Keratinocyte (primary cell): ENCODE results near the gene GPALPP1. TPM values are rescaled to one million over a fixed set of nuclear protein-coding genes. Genes with fewer than 3 reads are reported as not detected.

Experiments
- DNase-seq: peaks from one replicate; pipeline ENCODE4 v3.0.0-alpha.2; 2011; ENCODE audit warnings: low read depth, missing footprints, low spot score
- FAIRE-seq: peaks from 2 replicates; lab custom pipeline; 2011; peaks lifted over from hg19 to GRCh38; lab: Jason Lieb, UNC
- H2AFZ ChIP-seq: 2 replicates; pipeline ENCODE4 v1.6.0; 2012; ENCODE audit warnings: low read length, control low read depth, inconsistent platforms; ENCODE audit not compliant: control insufficient read depth
- H3K27ac ChIP-seq: 2 replicates; pipeline ENCODE4 v1.5.1; 2011; ENCODE audit warnings: low read length; ENCODE audit not compliant: control insufficient read depth, insufficient read depth
- H3K27me3 ChIP-seq: 3 replicates; pipeline ENCODE4 v1.6.0; 2011; ENCODE audit warnings: low read length; ENCODE audit not compliant: control insufficient read depth, insufficient read depth; ENCODE audit errors: extremely low read depth
- H3K36me3 ChIP-seq, 2 experiments: 2 replicates in 1 of 2; 3 replicates in 1 of 2; pipeline ENCODE4 v1.5.1; 2011; ENCODE audit warnings: low read length in 2 of 2, mild to moderate bottlenecking in 1 of 2; ENCODE audit not compliant: control insufficient read depth in 2 of 2, insufficient read depth in 2 of 2; ENCODE audit errors: extremely low read depth in 1 of 2
- H3K4me1 ChIP-seq: 3 replicates; pipeline ENCODE4 v1.5.1; 2011; ENCODE audit warnings: low read length; ENCODE audit not compliant: control insufficient read depth, insufficient read depth; ENCODE audit errors: extremely low read depth
- H3K4me2 ChIP-seq: 3 replicates; pipeline ENCODE4 v1.6.0; 2011; ENCODE audit warnings: low read depth, low read length; ENCODE audit not compliant: control insufficient read depth, insufficient read depth; ENCODE audit errors: extremely low read depth
- H3K4me3 ChIP-seq, 3 experiments: fragments of 200-600 bp in 1 of 3; sonication (generic) in 1 of 3; 2 replicates in 2 of 3; 3 replicates in 1 of 3; pipeline ENCODE4 v1.5.1; 2011 to 2016; ENCODE audit warnings: low read length in 3 of 3, mild to moderate bottlenecking in 3 of 3, control low read depth in 2 of 3, inconsistent platforms in 1 of 3, low read depth in 1 of 3, mixed read lengths in 1 of 3, mixed run types in 1 of 3, moderate library complexity in 1 of 3; ENCODE audit not compliant: control insufficient read depth in 2 of 3, insufficient read depth in 2 of 3; ENCODE audit errors: extremely low read depth in 1 of 3
- H3K79me2 ChIP-seq: 2 replicates; pipeline ENCODE4 v1.6.0; 2012; ENCODE audit warnings: low read length; ENCODE audit not compliant: control insufficient read depth, insufficient read depth
- H3K9ac ChIP-seq: 3 replicates; pipeline ENCODE4 v1.6.0; 2011; ENCODE audit warnings: low read length; ENCODE audit not compliant: control insufficient read depth, insufficient read depth; ENCODE audit errors: extremely low read depth
- H3K9me1 ChIP-seq: 3 replicates; pipeline ENCODE4 v1.6.0; 2011; ENCODE audit warnings: low read length; ENCODE audit not compliant: control insufficient read depth, insufficient read depth; ENCODE audit errors: extremely low read depth
- H3K9me3 ChIP-seq: 2 replicates; pipeline ENCODE4 v1.5.1; 2012; ENCODE audit warnings: low read depth, low read length; ENCODE audit not compliant: control insufficient read depth
- H4K20me1 ChIP-seq: 3 replicates; pipeline ENCODE4 v1.6.0; 2011; ENCODE audit warnings: low read length; ENCODE audit not compliant: control insufficient read depth, insufficient read depth; ENCODE audit errors: extremely low read depth
- EZH2 ChIP-seq: IDR thresholded peaks from one replicate; pipeline ENCODE4 v1.6.1; 2012; ENCODE audit warnings: inconsistent platforms, mild to moderate bottlenecking, low read length, moderate library complexity
- dilution Hi-C: fragments of 300-500 bp; cut with MboI; formaldehyde crosslinking; loops from one replicate; pipeline ENCODE4 v1.7.0; 2020; ENCODE audit warnings: low sequenced_read_pairs; ENCODE audit not compliant: extremely low pct_ligation_motif_present
- polyA plus RNA-seq, 5 experiments: library from polyadenylated mRNA; depleted of rRNA in 3 of 5; stranded (reverse) in 3 of 5; stranded (forward) in 1 of 5; unstranded in 1 of 5; fragments of >200 nt; gene quantifications; 1 replicate in 1 of 5; 2 replicates in 3 of 5; 3 replicates in 1 of 5; pipeline versions ENCODE4 v1.2.1 to v1.2.3, GENCODE V29; 2011 to 2012; ENCODE audit warnings: missing spikeins in 2 of 5, low read depth in 1 of 5, low replicate concordance in 1 of 5
- TF ChIP-seq, protein P1 (sequence below), 3 experiments: IDR thresholded peaks in 1 of 3; conservative IDR thresholded peaks in 1 of 3; optimal IDR thresholded peaks in 1 of 3; 2 replicates in 2 of 3; 3 replicates in 1 of 3; pipeline versions ENCODE3 to v1.5.1; 2011; ENCODE audit warnings: low read length in 3 of 3, mild to moderate bottlenecking in 3 of 3, moderate library complexity in 2 of 3, control low read depth in 1 of 3, inconsistent platforms in 1 of 3; ENCODE audit not compliant: insufficient read depth in 2 of 3; ENCODE audit errors: extremely low read depth in 1 of 3

Gene GPALPP1
- polyA plus RNA-seq, 1 donor (not counting 4 experiments of a cell fraction or from before 2014, with no cell fraction given): 17.7 TPM

DNA sequence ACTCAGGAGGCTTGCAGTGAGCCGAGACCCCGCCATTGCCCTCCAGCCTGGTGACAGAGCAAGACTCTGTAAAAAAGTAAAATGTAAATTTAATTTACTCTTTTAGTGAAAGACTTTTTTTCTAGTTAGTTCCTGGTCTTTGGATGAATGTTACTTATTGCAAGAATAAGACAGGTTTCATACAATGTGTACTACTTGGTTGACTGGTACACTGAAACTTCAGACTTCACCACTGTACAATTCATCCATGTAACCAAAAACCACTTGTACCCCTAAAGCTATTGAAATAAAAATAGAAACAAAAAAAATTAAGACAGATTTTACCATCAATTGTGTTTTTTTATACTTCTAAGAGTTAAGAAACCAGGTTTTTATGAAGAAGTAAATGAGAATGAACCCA is 35.5 kb downstream of the GPALPP1 start:
- H3K9me1 ChIP-seq: no peaks in the 10 kb centered on the region
- no peak overlapping the region for H3K27ac ChIP-seq
- no peaks in the 10 kb centered on the region for H3K9me3 ChIP-seq
- dilution Hi-C loops: no loop called here
- H3K27me3 ChIP-seq: no peaks in the 10 kb centered on the region
- no peak overlapping the region for H3K4me2 ChIP-seq
- DNase-seq: no peak
- no peaks in the 10 kb centered on the region for H3K4me1 ChIP-seq
- no peak for FAIRE-seq
- H3K36me3 ChIP-seq: peaks cover 4 to 6% of the 10 kb centered on the region in 2 experiments
- no peaks in the 10 kb centered on the region for H3K79me2 ChIP-seq
- H3K4me3 ChIP-seq: no peak overlapping the region
- no peak overlapping the region for H3K9ac ChIP-seq
- TF ChIP-seq EZH2: no peak
- TF ChIP-seq, protein P1, sequence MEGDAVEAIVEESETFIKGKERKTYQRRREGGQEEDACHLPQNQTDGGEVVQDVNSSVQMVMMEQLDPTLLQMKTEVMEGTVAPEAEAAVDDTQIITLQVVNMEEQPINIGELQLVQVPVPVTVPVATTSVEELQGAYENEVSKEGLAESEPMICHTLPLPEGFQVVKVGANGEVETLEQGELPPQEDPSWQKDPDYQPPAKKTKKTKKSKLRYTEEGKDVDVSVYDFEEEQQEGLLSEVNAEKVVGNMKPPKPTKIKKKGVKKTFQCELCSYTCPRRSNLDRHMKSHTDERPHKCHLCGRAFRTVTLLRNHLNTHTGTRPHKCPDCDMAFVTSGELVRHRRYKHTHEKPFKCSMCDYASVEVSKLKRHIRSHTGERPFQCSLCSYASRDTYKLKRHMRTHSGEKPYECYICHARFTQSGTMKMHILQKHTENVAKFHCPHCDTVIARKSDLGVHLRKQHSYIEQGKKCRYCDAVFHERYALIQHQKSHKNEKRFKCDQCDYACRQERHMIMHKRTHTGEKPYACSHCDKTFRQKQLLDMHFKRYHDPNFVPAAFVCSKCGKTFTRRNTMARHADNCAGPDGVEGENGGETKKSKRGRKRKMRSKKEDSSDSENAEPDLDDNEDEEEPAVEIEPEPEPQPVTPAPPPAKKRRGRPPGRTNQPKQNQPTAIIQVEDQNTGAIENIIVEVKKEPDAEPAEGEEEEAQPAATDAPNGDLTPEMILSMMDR (optimal IDR thresholded peaks at IDR 0.05 in 1 of 3, IDR thresholded peaks at IDR 0.05 in 1 of 3, conservative IDR thresholded peaks at IDR 0.05 in 1 of 3; ENCODE audit: extremely low read depth in 1 of 3, insufficient read depth in 2 of 3, low read length in 3 of 3): no peak
- H4K20me1 ChIP-seq: no peaks in the 10 kb centered on the region
- H2AFZ ChIP-seq: no peak overlapping the region

DNA sequence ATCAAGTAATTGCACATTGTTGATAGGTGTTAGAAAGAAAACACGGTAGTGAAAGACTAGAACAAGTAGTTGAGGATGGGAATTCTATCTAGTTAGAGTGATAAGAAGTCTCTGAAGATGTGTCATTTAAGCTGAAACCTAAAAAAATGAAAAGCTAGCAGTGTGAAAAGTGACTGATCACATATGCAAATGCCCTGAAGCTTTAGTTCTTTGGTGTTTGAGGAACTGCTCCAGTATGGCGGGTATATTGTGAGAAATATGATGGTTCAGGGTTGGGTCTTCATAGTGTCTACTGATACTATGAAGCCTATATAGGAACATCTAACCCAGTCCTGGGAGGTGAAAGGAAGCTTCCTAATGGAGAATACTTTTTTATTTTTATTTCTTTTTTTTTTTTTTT is 45.0 kb downstream of the GPALPP1 start:
- H3K79me2 ChIP-seq: no peaks in the 10 kb centered on the region
- H3K9me3 ChIP-seq: no peaks in the 10 kb centered on the region
- H2AFZ ChIP-seq: no peak overlapping the region
- no peaks in the 10 kb centered on the region for H3K9me1 ChIP-seq
- TF ChIP-seq, protein P1 (optimal IDR thresholded peaks at IDR 0.05 in 1 of 3, IDR thresholded peaks at IDR 0.05 in 1 of 3, conservative IDR thresholded peaks at IDR 0.05 in 1 of 3; ENCODE audit: extremely low read depth in 1 of 3, insufficient read depth in 2 of 3, low read length in 3 of 3): no peak
- no peak for TF ChIP-seq EZH2
- DNase-seq (no peak), FAIRE-seq (no peak)
- no peak overlapping the region for H3K4me2 ChIP-seq
- H3K36me3 ChIP-seq: peaks cover 0 to 1% of the 10 kb centered on the region in 2 experiments
- dilution Hi-C loops: no loop called here
- H4K20me1 ChIP-seq: no peaks in the 10 kb centered on the region
- H3K4me1 ChIP-seq: no peaks in the 10 kb centered on the region
- no peak overlapping the region for H3K9ac ChIP-seq
- H3K27me3 ChIP-seq: no peaks in the 10 kb centered on the region
- no peak overlapping the region for H3K27ac ChIP-seq
- H3K4me3 ChIP-seq: no peak overlapping the region
